HCT116 (cell line): Measurements from ENCODE around the gene SH2B3. TPM values are rescaled to one million over a fixed set of nuclear protein-coding genes. Genes with fewer than 3 reads are reported as not detected.

Experiments used
- ATAC-seq: fragments of 200-7000 bp; cut with Tn5 transposase; 2 replicates; pipeline ENCODE4 v1.9.1; 2020; ENCODE audit warnings: mild to moderate bottlenecking, moderate library complexity
- BruUV-seq: library from RNA; stranded (reverse); fragments of 400-500 nt; replicated peaks from 2 replicates; lab custom pipeline; 2021; lab: Mats Ljungman, UMichigan
- CTCF ChIA-PET: fragments of 300-600 bp; sonication (Branson Sonifier 250); formaldehyde crosslinking; loops from one replicate; lab custom pipeline; 2021; ENCODE audit warnings: antibody characterized with exemption; lab: Charles Lee
- POLR2A ChIA-PET: fragments of 300-600, 350-600 bp; sonication (Branson Sonifier 250); formaldehyde crosslinking; loops from one replicate; lab custom pipeline; 2021; ENCODE audit warnings: antibody characterized with exemption; lab: Charles Lee
- RAD21 ChIA-PET, 2 experiments: fragments of 300-600 bp; sonication (Branson Sonifier 250); formaldehyde crosslinking; loops; one replicate each; lab custom pipeline; 2023; ENCODE audit warnings: low total read pairs in 2 of 2; ENCODE audit not compliant: uncharacterized antibody in 2 of 2, unreplicated experiment in 2 of 2, low non-redundant PET in 1 of 2; lab: Charles Lee
- DNase-seq: peaks from one replicate; pipeline ENCODE4 v3.0.0-alpha.2; 2010; ENCODE audit warnings: low read depth, low spot score
- H2AFZ ChIP-seq: fragments of 200-600 bp; shearing (Covaris generic), sonication (generic); 2 replicates; pipeline ENCODE4 v1.6.1; 2017; ENCODE audit warnings: low read depth, mixed run types, mixed read lengths, antibody characterized with exemption, low read length; ENCODE audit not compliant: poor library complexity, severe bottlenecking
- H3K27ac ChIP-seq: 2 replicates; pipeline ENCODE4 v1.5.1; 2012; ENCODE audit warnings: low read depth, low read length
- H3K27me3 ChIP-seq: fragments of 200-600 bp; sonication (generic); 2 replicates; pipeline ENCODE4 v1.6.1; 2016; ENCODE audit warnings: mixed run types, low read length, mixed read lengths; ENCODE audit not compliant: insufficient read depth
- H3K36me3 ChIP-seq, 2 experiments: fragments of 200-500 bp in 1 of 2; fragments of 200-600 bp in 1 of 2; sonication (Bioruptor generic) in 1 of 2; sonication (generic) in 1 of 2; 2 replicates each; pipeline versions ENCODE4 v1.5.1 to v1.6.1; 2014 to 2016; ENCODE audit warnings: low read length in 2 of 2, inconsistent platforms in 1 of 2, mixed read lengths in 1 of 2, mixed run types in 1 of 2; ENCODE audit not compliant: insufficient read depth in 2 of 2, control insufficient read depth in 1 of 2
- H3K4me1 ChIP-seq, 2 experiments: fragments of 200-600 bp in 1 of 2; sonication (generic) in 1 of 2; 2 replicates each; pipeline versions ENCODE4 v1.5.1 to v1.6.1; 2012 to 2017; ENCODE audit warnings: low read length in 2 of 2, inconsistent platforms in 1 of 2, mild to moderate bottlenecking in 1 of 2, mixed read lengths in 1 of 2, mixed run types in 1 of 2, moderate library complexity in 1 of 2; ENCODE audit not compliant: insufficient read depth in 2 of 2, control insufficient read depth in 1 of 2
- H3K4me2 ChIP-seq: fragments of 200-600 bp; sonication (generic); 2 replicates; pipeline ENCODE4 v1.6.1; 2017; ENCODE audit warnings: mixed run types, low read length, mixed read lengths
- H3K4me3 ChIP-seq, 2 experiments: fragments of 200-600 bp in 1 of 2; sonication (generic) in 1 of 2; replicated peaks in 1 of 2; 2 replicates each; pipeline ENCODE4 v1.5.1; 2011 to 2016; ENCODE audit warnings: low read length in 2 of 2, control low read depth in 1 of 2, low read depth in 1 of 2, mild to moderate bottlenecking in 1 of 2, mixed read lengths in 1 of 2, mixed run types in 1 of 2
- H3K79me2 ChIP-seq: fragments of 200-600 bp; sonication (generic); 2 replicates; pipeline ENCODE4 v1.6.1; 2017; ENCODE audit warnings: mild to moderate bottlenecking, mixed run types, low read length, moderate library complexity, mixed read lengths; ENCODE audit not compliant: insufficient read depth
- H3K9ac ChIP-seq: fragments of 200-600 bp; sonication (generic); 2 replicates; pipeline ENCODE4 v1.6.1; 2016; ENCODE audit warnings: low read length, mixed read lengths
- H3K9me2 ChIP-seq: fragments of 200-600 bp; sonication (generic), shearing (Covaris generic); 2 replicates; pipeline ENCODE4 v1.6.1; 2017; ENCODE audit warnings: mixed run types, mild to moderate bottlenecking, moderate library complexity; ENCODE audit not compliant: insufficient read depth
- H3K9me3 ChIP-seq, 2 experiments: fragments of 200-500 bp in 1 of 2; fragments of 200-600 bp in 1 of 2; sonication (Bioruptor generic) in 1 of 2; sonication (generic) in 1 of 2; 2 replicates each; pipeline ENCODE4 v1.6.1; 2014 to 2017; ENCODE audit warnings: low read length in 2 of 2, mixed read lengths in 2 of 2, inconsistent platforms in 1 of 2, low read depth in 1 of 2, mild to moderate bottlenecking in 1 of 2, mixed run types in 1 of 2, moderate library complexity in 1 of 2; ENCODE audit not compliant: control insufficient read depth in 1 of 2, insufficient read depth in 1 of 2
- H4K20me1 ChIP-seq: fragments of 200-600 bp; sonication (generic), shearing (Covaris generic); 2 replicates; pipeline ENCODE4 v1.6.1; 2017; ENCODE audit warnings: mixed run types, mild to moderate bottlenecking, moderate library complexity; ENCODE audit not compliant: insufficient read depth
- CEBPB ChIP-seq: IDR thresholded peaks from 2 replicates; pipeline ENCODE4 v1.6.1; 2012; ENCODE audit warnings: low read depth
- CTCF ChIP-seq, 3 experiments: fragments of 200-600 bp in 1 of 3; sonication (generic) in 1 of 3; IDR thresholded peaks in 2 of 3; conservative IDR thresholded peaks in 1 of 3; 2 replicates each; pipeline ENCODE4 v1.5.1; 2012 to 2017; ENCODE audit warnings: low read depth in 2 of 3, low read length in 2 of 3, antibody characterized with exemption in 1 of 3, borderline replicate concordance in 1 of 3, control low read depth in 1 of 3, mild to moderate bottlenecking in 1 of 3, mixed read lengths in 1 of 3, mixed run types in 1 of 3, moderate library complexity in 1 of 3; ENCODE audit not compliant: insufficient read depth in 1 of 3
- ELF1 ChIP-seq: IDR thresholded peaks from 2 replicates; pipeline ENCODE4 v1.6.1; 2012; ENCODE audit warnings: low read depth, borderline replicate concordance
- SP1 ChIP-seq: IDR thresholded peaks from 2 replicates; pipeline ENCODE4 v1.6.1; 2012; ENCODE audit warnings: low read depth
- SRF ChIP-seq: IDR thresholded peaks from 2 replicates; pipeline ENCODE4 v1.6.1; 2012; ENCODE audit warnings: low read depth
- ZNF274 ChIP-seq: fragments of 200-500 bp; sonication (Bioruptor generic); IDR thresholded peaks from 2 replicates; pipeline ENCODE4 v1.6.1; 2014; ENCODE audit warnings: mild to moderate bottlenecking, low read depth, low read length, inconsistent platforms
- intact Hi-C: fragments of 100-400 bp; cut with micrococcal nuclease; formaldehyde crosslinking; loops from 2 replicates; pipeline ENCODE4 v1.10.0; 2022
- total RNA-seq: library from RNA; stranded (reverse); gene quantifications from one replicate; pipeline ENCODE4 v1.2.1, GENCODE V29; 2021; ENCODE audit not compliant: unreplicated experiment

SH2B3 gene
- total RNA-seq, 1 experiment from 2014 or later: 17.3 TPM

- POLR2A ChIA-PET: no interaction called here
- peak overlapping the region; percentile 67 for H3K4me2 ChIP-seq
Observed at GRCh38 chr12:111408686-111409402, 3.1 kb downstream of the SH2B3 start.

More at GRCh38 chr12:111408686-111409402, 3.1 kb downstream of the SH2B3 start:
- no peak for ATAC-seq
- no peak overlapping the region for H3K4me3 ChIP-seq
- H3K27ac ChIP-seq: peak overlapping the region; percentile 30; the same call in 1 of the 2 replicates
- no peaks in the 10 kb centered on the region for H3K27me3 ChIP-seq
- H3K9me3 ChIP-seq: no peaks in the 10 kb centered on the region
- no peak for DNase-seq
- intact Hi-C loops: no loop called here
- TF ChIP-seq CTCF (IDR thresholded peaks at IDR 0.05 in 2 of 3, conservative IDR thresholded peaks at IDR 0.05 in 1 of 3; ENCODE audit: borderline replicate concordance in 1 of 3, insufficient read depth in 1 of 3, low read depth in 2 of 3, low read length in 2 of 3): no peak
- TF ChIP-seq SP1: no peak
- no peak for TF ChIP-seq ELF1
- TF ChIP-seq ZNF274: no peak
- no peak for TF ChIP-seq CEBPB
- TF ChIP-seq SRF: no peak
- RAD21 ChIA-PET: no interaction called here
- no TSS peak for BruUV-seq
- H2AFZ ChIP-seq: no peak overlapping the region
- H4K20me1 ChIP-seq: no peaks in the 10 kb centered on the region
- H3K36me3 ChIP-seq: no peaks in the 10 kb centered on the region
- H3K9me2 ChIP-seq: no peaks in the 10 kb centered on the region
- H3K9ac ChIP-seq: peak overlapping the region; percentile 38; the same call in 1 of the 2 replicates
- CTCF ChIA-PET: no interaction called here
- peaks cover 33 to 80% of the 10 kb centered on the region in 2 experiments for H3K4me1 ChIP-seq
- H3K79me2 ChIP-seq: peaks cover 40% of the 10 kb centered on the region
